GM12878 (cell line): ENCODE data around the gene PPP1R36. TPM values are rescaled to one million over a fixed set of nuclear protein-coding genes. Genes with fewer than 3 reads are reported as not detected.

Experiments
- BACH1 ChIP-seq: fragments of 450-650 bp; IDR thresholded peaks from 2 replicates; pipeline ENCODE4 v1.6.1; 2017; ENCODE audit warnings: mild to moderate bottlenecking, borderline replicate concordance
- BCL11A ChIP-seq: IDR thresholded peaks from 2 replicates; pipeline ENCODE4 v1.6.1; 2011; ENCODE audit warnings: low read depth, low read length
- BHLHE40 ChIP-seq, 2 experiments: fragments of 450-650 bp in 1 of 2; IDR thresholded peaks; 2 replicates each; pipeline ENCODE4 v1.6.1; 2011 to 2017; ENCODE audit warnings: low read depth in 2 of 2, borderline replicate concordance in 1 of 2, improper control_type of control experiment in 1 of 2, low read length in 1 of 2, mild to moderate bottlenecking in 1 of 2
- CBFB ChIP-seq: IDR thresholded peaks from 2 replicates; pipeline ENCODE4 v1.6.1; 2016; ENCODE audit warnings: antibody characterized with exemption, low read depth
- EED ChIP-seq: sonication (generic); IDR thresholded peaks from 2 replicates; pipeline ENCODE4 v1.6.1; 2016; ENCODE audit warnings: antibody characterized with exemption, low read depth
- EP300 ChIP-seq, 2 experiments: fragments of 150-350 bp in 1 of 2; IDR thresholded peaks; 2 replicates each; pipeline ENCODE4 v1.6.1; 2011 to 2012; ENCODE audit warnings: low read depth in 2 of 2, low read length in 2 of 2, borderline replicate concordance in 1 of 2, improper control_type of control experiment in 1 of 2, inconsistent platforms in 1 of 2; ENCODE audit not compliant: control insufficient read depth in 1 of 2
- IKZF2 ChIP-seq, 2 experiments: fragments of 450-650 bp; IDR thresholded peaks; 2 replicates each; pipeline ENCODE4 v1.6.1; 2017; ENCODE audit warnings: mild to moderate bottlenecking in 2 of 2, moderate library complexity in 2 of 2
- MEF2A ChIP-seq: IDR thresholded peaks from 2 replicates; pipeline ENCODE4 v1.6.1; 2011; ENCODE audit warnings: low read depth, mild to moderate bottlenecking, low read length, moderate library complexity; ENCODE audit not compliant: insufficient read depth
- NBN ChIP-seq: fragments of 450-650 bp; IDR thresholded peaks from 2 replicates; pipeline ENCODE4 v1.6.1; 2016
- NFYB ChIP-seq: IDR thresholded peaks from 2 replicates; pipeline ENCODE4 v1.6.1; 2011; ENCODE audit warnings: low read depth, mild to moderate bottlenecking, low read length, improper control_type of control experiment, moderate library complexity; ENCODE audit not compliant: insufficient read depth
- NKRF ChIP-seq: fragments of 450-650 bp; conservative IDR thresholded peaks from 2 replicates; pipeline ENCODE4 v1.6.1; 2017; ENCODE audit warnings: mild to moderate bottlenecking, moderate library complexity
- NR2F1 ChIP-seq: fragments of 450-650 bp; conservative IDR thresholded peaks from 2 replicates; pipeline ENCODE4 v1.6.1; 2017; ENCODE audit warnings: mild to moderate bottlenecking
- PBX3 ChIP-seq: IDR thresholded peaks from 2 replicates; pipeline ENCODE4 v1.6.1; 2011; ENCODE audit warnings: mild to moderate bottlenecking, low read depth, low read length, moderate library complexity; ENCODE audit not compliant: insufficient replicate concordance
- SMC3 ChIP-seq: IDR thresholded peaks from 2 replicates; pipeline ENCODE4 v1.6.1; 2011; ENCODE audit warnings: low read length, improper control_type of control experiment, borderline replicate concordance
- STAT1 ChIP-seq: fragments of 450-650 bp; conservative IDR thresholded peaks from 2 replicates; pipeline ENCODE4 v1.6.1; 2014; ENCODE audit warnings: antibody characterized with exemption, mild to moderate bottlenecking
- WRNIP1 ChIP-seq: IDR thresholded peaks from 2 replicates; pipeline ENCODE4 v1.6.1; 2011; ENCODE audit warnings: low read depth, low read length, improper control_type of control experiment, borderline replicate concordance
- ZNF384 ChIP-seq: IDR thresholded peaks from 2 replicates; pipeline ENCODE4 v1.6.1; 2012; ENCODE audit warnings: low read depth, mild to moderate bottlenecking, low read length, improper control_type of control experiment, borderline replicate concordance
- ZNF622 ChIP-seq: fragments of 450-650 bp; IDR thresholded peaks from 2 replicates; pipeline ENCODE4 v1.6.1; 2017; ENCODE audit warnings: mild to moderate bottlenecking, inconsistent platforms
- polyA plus RNA-seq, 11 experiments: library from polyadenylated mRNA; depleted of rRNA in 4 of 11; unstranded in 6 of 11; stranded (reverse) in 5 of 11; fragments of >200 nt; fragmentation: Nextera tagmentation in 4 of 11; fragmentation: Illumina TruSeq in 1 of 11; extraction: Ambion mirVana in 4 of 11; extraction: Trizol in 1 of 11; gene quantifications; 1 replicate in 1 of 11; 2 replicates in 10 of 11; pipeline versions ENCODE4 v1.2.1 to v1.2.3, GENCODE V29; 2011 to 2016; ENCODE audit warnings: inconsistent platforms in 2 of 11, missing spikeins in 2 of 11, low read depth in 1 of 11
- total RNA-seq, 4 experiments: library from RNA; depleted of rRNA in 3 of 4; stranded (reverse); fragments of >200 nt in 3 of 4; fragmentation: Illumina TruSeq in 1 of 4; extraction: Trizol in 1 of 4; gene quantifications; 2 replicates each; pipeline versions ENCODE4 v1.2.1 to v1.2.3, GENCODE V29; 2013 to 2021
- TF ChIP-seq, protein P1 (sequence below): fragments of 450-650 bp; IDR thresholded peaks from 2 replicates; pipeline ENCODE4 v1.6.1; 2017; ENCODE audit warnings: mild to moderate bottlenecking, moderate library complexity
- TF ChIP-seq, protein P2 (sequence below): fragments of 450-650 bp; IDR thresholded peaks from 2 replicates; pipeline ENCODE4 v1.6.1; 2016; ENCODE audit warnings: mild to moderate bottlenecking

Gene PPP1R36
- total and polyA plus RNA-seq, 10 of the 15 experiments (the other 5 are each of a cell fraction or from before 2014, with no cell fraction given): 0.12 to 0.13 TPM; not detected in 8

DNA sequence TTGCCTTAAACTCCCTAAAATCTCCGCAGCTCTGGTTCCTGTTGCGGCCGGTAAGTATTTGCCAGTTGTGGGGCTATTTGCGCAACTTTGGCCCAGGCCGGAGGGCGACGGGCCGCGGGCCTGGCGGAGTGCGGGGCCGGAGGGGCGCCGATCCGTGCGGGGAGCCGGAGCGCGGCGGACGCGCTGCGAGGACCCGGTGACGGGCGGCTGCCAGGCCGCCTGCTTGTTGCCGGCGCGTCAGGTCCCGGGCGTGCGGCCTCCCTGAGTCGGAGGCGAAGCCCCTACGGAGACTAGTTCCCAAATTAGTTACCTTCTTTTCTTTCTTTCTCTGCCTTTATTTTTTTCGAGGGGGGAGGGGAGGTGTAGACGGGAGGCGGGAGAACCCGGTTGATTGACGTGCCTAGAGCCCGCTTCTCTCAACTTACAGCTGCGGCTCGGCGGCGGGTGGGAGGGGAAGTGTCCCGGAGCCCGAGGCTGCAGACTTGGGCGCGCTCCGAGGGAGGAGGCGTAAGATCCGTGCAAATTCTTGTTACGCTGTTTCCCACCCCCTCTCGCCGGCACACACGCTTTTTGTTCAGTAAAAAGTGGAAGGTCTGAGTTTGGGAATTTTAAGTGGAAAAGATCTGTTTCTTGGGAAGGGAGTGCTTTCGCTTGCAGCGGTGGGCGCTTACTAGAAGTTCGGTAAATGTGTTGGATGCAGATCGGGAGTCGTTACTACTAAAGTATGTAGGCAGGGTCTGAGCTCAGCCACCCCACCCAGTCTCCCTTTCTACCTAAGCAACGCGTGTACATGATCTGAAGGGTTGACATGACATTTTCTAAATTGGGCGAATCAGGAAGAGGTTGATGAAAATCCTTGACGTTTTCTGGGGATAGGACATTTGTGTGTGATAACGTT, 44.6 kb upstream of the PPP1R36 start (continued):
- TF ChIP-seq, protein P1, sequence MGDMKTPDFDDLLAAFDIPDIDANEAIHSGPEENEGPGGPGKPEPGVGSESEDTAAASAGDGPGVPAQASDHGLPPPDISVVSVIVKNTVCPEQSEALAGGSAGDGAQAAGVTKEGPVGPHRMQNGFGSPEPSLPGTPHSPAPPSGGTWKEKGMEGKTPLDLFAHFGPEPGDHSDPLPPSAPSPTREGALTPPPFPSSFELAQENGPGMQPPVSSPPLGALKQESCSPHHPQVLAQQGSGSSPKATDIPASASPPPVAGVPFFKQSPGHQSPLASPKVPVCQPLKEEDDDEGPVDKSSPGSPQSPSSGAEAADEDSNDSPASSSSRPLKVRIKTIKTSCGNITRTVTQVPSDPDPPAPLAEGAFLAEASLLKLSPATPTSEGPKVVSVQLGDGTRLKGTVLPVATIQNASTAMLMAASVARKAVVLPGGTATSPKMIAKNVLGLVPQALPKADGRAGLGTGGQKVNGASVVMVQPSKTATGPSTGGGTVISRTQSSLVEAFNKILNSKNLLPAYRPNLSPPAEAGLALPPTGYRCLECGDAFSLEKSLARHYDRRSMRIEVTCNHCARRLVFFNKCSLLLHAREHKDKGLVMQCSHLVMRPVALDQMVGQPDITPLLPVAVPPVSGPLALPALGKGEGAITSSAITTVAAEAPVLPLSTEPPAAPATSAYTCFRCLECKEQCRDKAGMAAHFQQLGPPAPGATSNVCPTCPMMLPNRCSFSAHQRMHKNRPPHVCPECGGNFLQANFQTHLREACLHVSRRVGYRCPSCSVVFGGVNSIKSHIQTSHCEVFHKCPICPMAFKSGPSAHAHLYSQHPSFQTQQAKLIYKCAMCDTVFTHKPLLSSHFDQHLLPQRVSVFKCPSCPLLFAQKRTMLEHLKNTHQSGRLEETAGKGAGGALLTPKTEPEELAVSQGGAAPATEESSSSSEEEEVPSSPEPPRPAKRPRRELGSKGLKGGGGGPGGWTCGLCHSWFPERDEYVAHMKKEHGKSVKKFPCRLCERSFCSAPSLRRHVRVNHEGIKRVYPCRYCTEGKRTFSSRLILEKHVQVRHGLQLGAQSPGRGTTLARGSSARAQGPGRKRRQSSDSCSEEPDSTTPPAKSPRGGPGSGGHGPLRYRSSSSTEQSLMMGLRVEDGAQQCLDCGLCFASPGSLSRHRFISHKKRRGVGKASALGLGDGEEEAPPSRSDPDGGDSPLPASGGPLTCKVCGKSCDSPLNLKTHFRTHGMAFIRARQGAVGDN: no peak
- peak; percentile 20; the same call in 1 of the 2 replicates for TF ChIP-seq STAT1
- TF ChIP-seq NKRF: peak; percentile 71
- TF ChIP-seq BCL11A: 0 out of 2 replicates have a peak, but pooled peaks have one; percentile 6
- TF ChIP-seq, protein P2, sequence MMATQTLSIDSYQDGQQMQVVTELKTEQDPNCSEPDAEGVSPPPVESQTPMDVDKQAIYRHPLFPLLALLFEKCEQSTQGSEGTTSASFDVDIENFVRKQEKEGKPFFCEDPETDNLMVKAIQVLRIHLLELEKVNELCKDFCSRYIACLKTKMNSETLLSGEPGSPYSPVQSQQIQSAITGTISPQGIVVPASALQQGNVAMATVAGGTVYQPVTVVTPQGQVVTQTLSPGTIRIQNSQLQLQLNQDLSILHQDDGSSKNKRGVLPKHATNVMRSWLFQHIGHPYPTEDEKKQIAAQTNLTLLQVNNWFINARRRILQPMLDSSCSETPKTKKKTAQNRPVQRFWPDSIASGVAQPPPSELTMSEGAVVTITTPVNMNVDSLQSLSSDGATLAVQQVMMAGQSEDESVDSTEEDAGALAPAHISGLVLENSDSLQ: peak; percentile 98
- TF ChIP-seq SMC3: no peak
- TF ChIP-seq PBX3: peak; percentile 95
- TF ChIP-seq WRNIP1: 0 out of 2 replicates have a peak, but pooled peaks have one; percentile 23
- TF ChIP-seq ZNF622: no peak
- peak; percentile 77; the same call in 1 of the 2 replicates for TF ChIP-seq NBN
- peak; percentile 76; the same call in 1 of the 2 replicates for TF ChIP-seq ZNF384
- TF ChIP-seq MEF2A: no peak
- TF ChIP-seq CBFB: peak; percentile 51; the same call in 1 of the 2 replicates
- TF ChIP-seq NR2F1: peak; percentile 11; the same call in 1 of the 2 replicates
- 0 out of 2 replicates have a peak, but pooled peaks have one; percentile 6 for TF ChIP-seq BACH1
- peak; percentile 51; the same call in 1 of the 2 replicates for TF ChIP-seq EED
- TF ChIP-seq BHLHE40 (IDR thresholded peaks at IDR 0.05; ENCODE audit: borderline replicate concordance in 1 of 2, low read depth in 2 of 2, low read length in 1 of 2): peak in 1 of 2 experiments; percentile 34; a peak in 1 of 4 replicates
- TF ChIP-seq IKZF2 (IDR thresholded peaks at IDR 0.05): peak; percentile 52 to 54; a peak in 3 of 4 replicates
- 0 out of 2 replicates have a peak, but pooled peaks have one; percentile 24 for TF ChIP-seq NFYB
- peak in 1 of 2 experiments; percentile 36; a peak in 1 of 4 replicates for TF ChIP-seq EP300 (IDR thresholded peaks at IDR 0.05; ENCODE audit: borderline replicate concordance in 1 of 2, control insufficient read depth in 1 of 2, low read depth in 2 of 2, low read length in 2 of 2)
